HG03039 (cell line): Measurements from ENCODE around the gene ERBB4.

Source experiments
- ATAC-seq: cut with Tn5 transposase; IDR thresholded peaks from one replicate; pipeline ENCODE4 v1.9.1; 2021; ENCODE audit warnings: mild to moderate bottlenecking, moderate library complexity; ENCODE audit not compliant: unreplicated experiment

The ERBB4 gene

GRCh38 chr2:211513446-211513845 is 1025.2 kb downstream of the ERBB4 start:
- ATAC-seq, result no peak

GRCh38 chr2:211512806-211513205 is 1025.8 kb downstream of the ERBB4 start:
- ATAC-seq, result no peak

- no peak for ATAC-seq
Observed at GRCh38 chr2:211503856-211504255, 1034.7 kb downstream of the ERBB4 start.

GRCh38 chr2:211503198-211503597 is 1035.4 kb downstream of the ERBB4 start:
- ATAC-seq, result no peak

- ATAC-seq, result no peak
Observed at GRCh38 chr2:211498551-211499205, 1039.9 kb downstream of the ERBB4 start.

- no peak for ATAC-seq
Observed at GRCh38 chr2:211495339-211495738, 1043.3 kb downstream of the ERBB4 start.

- ATAC-seq, result no peak
Observed at GRCh38 chr2:211494536-211494935, 1044.1 kb downstream of the ERBB4 start.

- no peak for ATAC-seq
Observed at GRCh38 chr2:211494085-211494484, 1044.5 kb downstream of the ERBB4 start.

GRCh38 chr2:211487733-211488132 is 1050.9 kb downstream of the ERBB4 start:
- no peak for ATAC-seq

- no peak for ATAC-seq
Observed at GRCh38 chr2:211479536-211480150, 1059.0 kb downstream of the ERBB4 start.

- ATAC-seq, result no peak
Observed at GRCh38 chr2:211477537-211478275, 1060.9 kb downstream of the ERBB4 start.

- no peak for ATAC-seq
Observed at GRCh38 chr2:211473116-211473515, 1065.5 kb downstream of the ERBB4 start.

GRCh38 chr2:211469664-211470059 is 1068.9 kb downstream of the ERBB4 start:
- ATAC-seq, result no peak

GRCh38 chr2:211468877-211469663 is 1069.5 kb downstream of the ERBB4 start:
- ATAC-seq, result no peak

GRCh38 chr2:211468217-211468616 is 1070.4 kb downstream of the ERBB4 start:
- ATAC-seq, result no peak

GRCh38 chr2:211463397-211463796 is 1075.2 kb downstream of the ERBB4 start:
- no peak for ATAC-seq

GRCh38 chr2:211458974-211459373 is 1079.6 kb downstream of the ERBB4 start:
- ATAC-seq, result no peak

GRCh38 chr2:211457325-211457724 is 1081.3 kb downstream of the ERBB4 start:
- ATAC-seq, result no peak

GRCh38 chr2:211455216-211455841 is 1083.3 kb downstream of the ERBB4 start:
- ATAC-seq, result peak; percentile 68

- ATAC-seq, result no peak
Observed at GRCh38 chr2:211454679-211455078, 1083.9 kb downstream of the ERBB4 start.
